ENCODE results near the gene ETNPPL.

DNA sequence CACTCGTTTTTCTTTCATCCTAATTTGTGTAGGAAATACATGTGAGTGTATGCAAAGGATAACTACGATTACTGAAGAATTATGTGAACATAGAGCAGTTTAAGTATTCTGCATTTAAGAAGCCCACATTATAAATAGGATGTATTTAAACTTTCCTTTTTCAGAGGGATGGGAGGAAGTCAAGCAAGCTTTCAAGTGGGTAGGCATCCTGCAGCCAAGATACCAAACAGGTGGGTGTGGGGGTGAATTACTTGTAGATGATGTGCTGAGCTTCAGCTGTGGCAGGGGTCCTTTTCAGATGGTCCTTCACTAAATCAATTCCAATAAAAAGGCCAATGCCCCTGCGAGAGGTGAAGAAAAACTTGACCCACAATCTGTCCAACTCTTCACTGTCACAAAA, 16.3 kb downstream of the ETNPPL start:
- TF ChIP-seq, protein P1, sequence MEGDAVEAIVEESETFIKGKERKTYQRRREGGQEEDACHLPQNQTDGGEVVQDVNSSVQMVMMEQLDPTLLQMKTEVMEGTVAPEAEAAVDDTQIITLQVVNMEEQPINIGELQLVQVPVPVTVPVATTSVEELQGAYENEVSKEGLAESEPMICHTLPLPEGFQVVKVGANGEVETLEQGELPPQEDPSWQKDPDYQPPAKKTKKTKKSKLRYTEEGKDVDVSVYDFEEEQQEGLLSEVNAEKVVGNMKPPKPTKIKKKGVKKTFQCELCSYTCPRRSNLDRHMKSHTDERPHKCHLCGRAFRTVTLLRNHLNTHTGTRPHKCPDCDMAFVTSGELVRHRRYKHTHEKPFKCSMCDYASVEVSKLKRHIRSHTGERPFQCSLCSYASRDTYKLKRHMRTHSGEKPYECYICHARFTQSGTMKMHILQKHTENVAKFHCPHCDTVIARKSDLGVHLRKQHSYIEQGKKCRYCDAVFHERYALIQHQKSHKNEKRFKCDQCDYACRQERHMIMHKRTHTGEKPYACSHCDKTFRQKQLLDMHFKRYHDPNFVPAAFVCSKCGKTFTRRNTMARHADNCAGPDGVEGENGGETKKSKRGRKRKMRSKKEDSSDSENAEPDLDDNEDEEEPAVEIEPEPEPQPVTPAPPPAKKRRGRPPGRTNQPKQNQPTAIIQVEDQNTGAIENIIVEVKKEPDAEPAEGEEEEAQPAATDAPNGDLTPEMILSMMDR (conservative IDR thresholded peaks at IDR 0.05) = no peak
- no peak for TF ChIP-seq ZFX (IDR thresholded peaks at IDR 0.05)
